Caco-2 (cell line): Measurements from ENCODE around the gene PNPLA3. TPM values are rescaled to one million over a fixed set of nuclear protein-coding genes. Genes with fewer than 3 reads are reported as not detected.

Source experiments
- BruUV-seq: library from RNA; stranded (reverse); fragments of 400-500 nt; replicated peaks from 2 replicates; lab custom pipeline; 2021; lab: Mats Ljungman, UMichigan
- CTCF ChIA-PET: fragments of 300-600 bp; sonication (Branson Sonifier 250); formaldehyde crosslinking; loops from one replicate; lab custom pipeline; 2022; ENCODE audit warnings: antibody characterized with exemption; lab: Charles Lee
- POLR2A ChIA-PET: fragments of 300-600 bp; sonication (Branson Sonifier 250); formaldehyde crosslinking; loops from one replicate; lab custom pipeline; 2022; ENCODE audit warnings: antibody characterized with exemption; lab: Charles Lee
- DNase-seq, 2 experiments: peaks; one replicate each; pipeline versions ENCODE4 v3.0.0 to v3.0.0-alpha.2; 2020 to 2022
- H3K27me3 ChIP-seq: replicated peaks from 2 replicates; pipeline ENCODE4 v1.6.0; 2011; ENCODE audit warnings: low read length; ENCODE audit not compliant: control insufficient read depth, insufficient read depth
- H3K36me3 ChIP-seq: 2 replicates; pipeline ENCODE4 v1.5.1; 2011; ENCODE audit warnings: low read length; ENCODE audit not compliant: control insufficient read depth, insufficient read depth
- H3K4me1 ChIP-seq: fragments of 250-450 bp; sonication (Bioruptor Pico); 2 replicates; pipeline ENCODE4 v1.5.1; 2020; ENCODE audit warnings: mild to moderate bottlenecking
- H3K4me3 ChIP-seq: 2 replicates; pipeline ENCODE4 v1.5.1; 2011; ENCODE audit warnings: low read depth, mild to moderate bottlenecking, control low read depth, low read length
- H3K9me3 ChIP-seq: fragments of 250-450 bp; sonication (Bioruptor Pico); 2 replicates; pipeline ENCODE4 v1.5.1; 2020; ENCODE audit warnings: mild to moderate bottlenecking, moderate library complexity
- H3K27ac Mint-ChIP-seq: one replicate; pipeline ENCODE4 v1.8.0; 2022; ENCODE audit warnings: mixed read lengths; ENCODE audit not compliant: unreplicated experiment
- H3K27me3 Mint-ChIP-seq: one replicate; pipeline ENCODE4 v1.8.0; 2022; ENCODE audit warnings: mixed read lengths; ENCODE audit not compliant: insufficient read depth, unreplicated experiment
- H3K36me3 Mint-ChIP-seq: one replicate; pipeline ENCODE4 v1.8.0; 2022; ENCODE audit warnings: mild to moderate bottlenecking, mixed read lengths; ENCODE audit not compliant: insufficient read depth, unreplicated experiment
- H3K4me1 Mint-ChIP-seq: one replicate; pipeline ENCODE4 v1.8.0; 2022; ENCODE audit warnings: low read depth, mixed read lengths; ENCODE audit not compliant: unreplicated experiment
- H3K4me3 Mint-ChIP-seq: one replicate; pipeline ENCODE4 v1.8.0; 2022; ENCODE audit warnings: mild to moderate bottlenecking, moderate library complexity, mixed read lengths; ENCODE audit not compliant: unreplicated experiment
- H3K9me3 Mint-ChIP-seq: one replicate; pipeline ENCODE4 v1.8.0; 2022; ENCODE audit warnings: mixed read lengths; ENCODE audit not compliant: unreplicated experiment
- CTCF ChIP-seq, 2 experiments: fragments of 200-600 bp in 1 of 2; IDR thresholded peaks; 1 replicate in 1 of 2; 2 replicates in 1 of 2; pipeline versions ENCODE4 v1.5.1 to v1.8.0; 2011 to 2022; ENCODE audit warnings: antibody characterized with exemption in 1 of 2, control low read depth in 1 of 2, inconsistent platforms in 1 of 2, low read depth in 1 of 2, low read length in 1 of 2, mild to moderate bottlenecking in 1 of 2, moderate library complexity in 1 of 2; ENCODE audit not compliant: insufficient read depth in 1 of 2, severe bottlenecking in 1 of 2, unreplicated experiment in 1 of 2
- intact Hi-C: fragments of 100-400 bp; cut with micrococcal nuclease; formaldehyde crosslinking; loops from one replicate; pipeline ENCODE4 v1.10.0; 2022; ENCODE audit not compliant: unreplicated experiment
- total RNA-seq: library from RNA; stranded (reverse); gene quantifications from 2 replicates; pipeline ENCODE4 v1.2.3, GENCODE V29; 2022

Gene PNPLA3
- total RNA-seq, 1 experiment from 2014 or later: 5.0 TPM

GRCh38 chr22:43980996-43981395 is 57.4 kb downstream of the PNPLA3 start:
- Mint-ChIP-seq H3K9me3 (no peaks in the 10 kb centered on the region), H3K4me1 (no peaks in the 10 kb centered on the region), H3K27ac (no peak overlapping the region), H3K36me3 (peaks cover 44% of the 10 kb centered on the region), H3K27me3 (no peaks in the 10 kb centered on the region), H3K4me3 (no peak overlapping the region)
- POLR2A ChIA-PET: no interaction called here
- CTCF ChIA-PET: no interaction called here
- no peak for TF ChIP-seq CTCF (IDR thresholded peaks at IDR 0.05; ENCODE audit: insufficient read depth in 1 of 2, low read depth in 1 of 2, low read length in 1 of 2, severe bottlenecking in 1 of 2, unreplicated experiment in 1 of 2)
- H3K9me3 ChIP-seq: no peaks in the 10 kb centered on the region
- H3K36me3 ChIP-seq: peaks cover 2% of the 10 kb centered on the region; the same call in 1 of the 2 replicates
- H3K27me3 ChIP-seq: no peaks in the 10 kb centered on the region
- BruUV-seq: no TSS peak
- no peak for DNase-seq
- H3K4me1 ChIP-seq: no peaks in the 10 kb centered on the region
- intact Hi-C loops: no loop called here
- no peak overlapping the region for H3K4me3 ChIP-seq

- Mint-ChIP-seq H3K4me3 (no peak overlapping the region), H3K9me3 (no peaks in the 10 kb centered on the region), H3K27ac (no peak overlapping the region), H3K36me3 (peaks cover 31% of the 10 kb centered on the region), H3K27me3 (no peaks in the 10 kb centered on the region), H3K4me1 (no peaks in the 10 kb centered on the region)
- CTCF ChIA-PET: no interaction called here
- no peak for TF ChIP-seq CTCF (IDR thresholded peaks at IDR 0.05; ENCODE audit: insufficient read depth in 1 of 2, low read depth in 1 of 2, low read length in 1 of 2, severe bottlenecking in 1 of 2, unreplicated experiment in 1 of 2)
- no peak for DNase-seq
- POLR2A ChIA-PET: no interaction called here
- intact Hi-C loops: no loop called here
- Histone ChIP-seq H3K36me3 (peaks cover 2% of the 10 kb centered on the region; the same call in 1 of the 2 replicates), H3K4me3 (no peak overlapping the region), H3K4me1 (no peaks in the 10 kb centered on the region), H3K9me3 (no peaks in the 10 kb centered on the region), H3K27me3 (no peaks in the 10 kb centered on the region)
- BruUV-seq: no TSS peak
Observed at GRCh38 chr22:43983808-43984207, 60.2 kb downstream of the PNPLA3 start.

GRCh38 chr22:43985532-43985931 is 61.9 kb downstream of the PNPLA3 start:
- no peaks in the 10 kb centered on the region for H3K27me3 Mint-ChIP-seq
- H3K27me3 ChIP-seq: no peaks in the 10 kb centered on the region
- DNase-seq: no peak
- no peak overlapping the region for H3K4me3 ChIP-seq
- H3K36me3 ChIP-seq: peaks cover 2% of the 10 kb centered on the region; the same call in 1 of the 2 replicates
- no peaks in the 10 kb centered on the region for H3K9me3 ChIP-seq
- intact Hi-C loops: no loop called here
- no peak overlapping the region for H3K27ac Mint-ChIP-seq
- H3K4me1 ChIP-seq: no peaks in the 10 kb centered on the region
- ChIA-PET CTCF (no interaction called here), POLR2A (no interaction called here)
- no peak overlapping the region for H3K4me3 Mint-ChIP-seq
- no peak for TF ChIP-seq CTCF (IDR thresholded peaks at IDR 0.05; ENCODE audit: insufficient read depth in 1 of 2, low read depth in 1 of 2, low read length in 1 of 2, severe bottlenecking in 1 of 2, unreplicated experiment in 1 of 2)
- no TSS peak for BruUV-seq
- H3K4me1 Mint-ChIP-seq: no peaks in the 10 kb centered on the region
- peaks cover 35% of the 10 kb centered on the region for H3K36me3 Mint-ChIP-seq
- H3K9me3 Mint-ChIP-seq: no peaks in the 10 kb centered on the region
